ENCODE results near the gene SHD. TPM values are rescaled to one million over a fixed set of nuclear protein-coding genes. Genes with fewer than 3 reads are reported as not detected.
A peak's percentile ranks its signal among the peaks of the same experiment; 100 is the strongest.
"Not testable (repeated sequence)": the region's sequence is repeated elsewhere in the genome, so short reads cannot be mapped to it uniquely, and the experiment has no call there.

Gene SHD, protein sequence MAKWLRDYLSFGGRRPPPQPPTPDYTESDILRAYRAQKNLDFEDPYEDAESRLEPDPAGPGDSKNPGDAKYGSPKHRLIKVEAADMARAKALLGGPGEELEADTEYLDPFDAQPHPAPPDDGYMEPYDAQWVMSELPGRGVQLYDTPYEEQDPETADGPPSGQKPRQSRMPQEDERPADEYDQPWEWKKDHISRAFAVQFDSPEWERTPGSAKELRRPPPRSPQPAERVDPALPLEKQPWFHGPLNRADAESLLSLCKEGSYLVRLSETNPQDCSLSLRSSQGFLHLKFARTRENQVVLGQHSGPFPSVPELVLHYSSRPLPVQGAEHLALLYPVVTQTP
- not detected in 2 replicates for total RNA-seq

DNA sequence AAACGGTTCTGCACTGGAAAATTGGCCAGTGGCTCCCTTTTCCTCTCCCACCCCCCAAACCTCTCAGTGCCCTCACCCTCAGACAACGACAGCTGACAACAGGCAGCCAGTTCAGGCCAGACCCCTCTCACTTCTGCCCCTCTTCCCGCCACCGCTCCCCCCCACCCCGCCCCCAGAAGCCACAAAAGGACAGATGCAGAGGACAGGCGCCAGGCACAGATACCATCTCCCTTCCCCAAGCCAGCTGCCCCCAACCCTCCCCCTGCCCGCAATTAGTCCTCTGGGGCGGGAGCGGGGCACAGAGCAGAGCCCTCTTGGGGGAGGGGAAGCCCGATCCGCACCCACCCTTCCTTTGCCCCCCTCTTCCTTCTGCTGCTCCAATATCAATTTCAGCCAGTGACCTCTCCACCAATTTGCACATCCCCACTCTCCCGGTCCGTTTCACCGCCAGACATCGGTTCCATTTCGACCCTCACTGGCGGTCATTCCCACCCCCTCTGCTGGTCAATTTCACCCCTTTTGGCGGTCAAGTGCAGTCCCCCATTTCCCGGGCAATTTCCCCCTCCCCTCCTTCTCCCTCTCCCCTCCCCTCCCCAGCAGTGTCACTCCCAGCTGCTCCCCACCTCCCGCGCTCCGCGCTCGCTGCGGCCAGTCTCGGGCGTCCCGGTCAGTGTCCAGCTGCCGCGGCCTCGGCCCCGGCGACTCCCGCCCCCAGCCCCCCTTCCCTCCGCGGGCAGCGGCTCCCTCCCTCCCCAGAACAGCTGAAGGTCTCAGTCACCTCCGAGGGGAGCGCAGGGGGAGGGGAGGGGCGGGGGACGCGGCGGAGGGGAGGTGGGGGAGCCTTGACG is at the start of gene SHD:
Gene SHD (plus strand): TSS at position 848 of the 848 bp plus-strand sequence. CDS start 798 bp downstream, outside the sequence.
- no peak for DNase-seq (ENCODE audit: extremely low read depth, low read depth, low spot score)

DNA sequence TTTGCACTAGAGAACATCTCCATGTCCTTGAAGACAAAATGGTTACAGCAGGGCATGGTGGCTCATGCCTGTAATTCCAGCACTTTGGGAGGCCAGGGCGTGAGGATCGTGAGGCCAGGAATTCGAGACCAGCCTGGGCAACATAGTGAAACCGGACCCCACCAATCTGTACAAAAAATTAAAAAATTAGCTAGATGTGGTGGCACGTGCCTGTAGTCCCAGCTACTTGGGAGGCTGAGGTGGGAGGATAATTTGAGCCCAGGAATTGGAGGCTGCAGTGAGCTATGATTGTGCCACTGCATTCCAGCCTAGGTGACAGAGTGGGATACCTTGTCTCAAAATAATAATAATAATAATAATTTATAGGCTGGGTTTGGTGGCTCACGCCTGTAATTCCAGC is 48.8 kb upstream of the SHD start:
- DNase-seq (ENCODE audit: extremely low read depth, low read depth, low spot score): not testable (repeated sequence)

DNA sequence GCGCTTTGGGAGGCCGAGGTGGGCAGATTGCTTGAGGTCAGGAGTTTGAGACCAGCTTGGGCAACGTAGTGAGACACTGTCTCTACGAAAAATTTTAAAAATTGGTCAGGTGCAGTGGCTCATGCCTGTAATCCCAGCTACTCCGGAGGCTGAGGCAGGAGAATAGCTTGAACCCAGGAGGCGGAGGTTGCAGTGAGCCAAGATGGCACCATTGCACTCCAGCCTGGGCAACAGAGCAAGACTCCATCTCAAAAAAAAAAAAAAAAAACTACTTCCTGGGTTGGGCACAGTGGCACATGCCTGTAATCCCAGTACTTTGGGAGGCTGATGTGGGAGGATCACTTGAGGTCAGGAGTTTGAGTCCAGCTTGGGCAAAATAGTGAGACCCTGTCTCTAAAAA is 47.5 kb upstream of the SHD start:
- not testable (repeated sequence) for DNase-seq (ENCODE audit: extremely low read depth, low read depth, low spot score)

DNA sequence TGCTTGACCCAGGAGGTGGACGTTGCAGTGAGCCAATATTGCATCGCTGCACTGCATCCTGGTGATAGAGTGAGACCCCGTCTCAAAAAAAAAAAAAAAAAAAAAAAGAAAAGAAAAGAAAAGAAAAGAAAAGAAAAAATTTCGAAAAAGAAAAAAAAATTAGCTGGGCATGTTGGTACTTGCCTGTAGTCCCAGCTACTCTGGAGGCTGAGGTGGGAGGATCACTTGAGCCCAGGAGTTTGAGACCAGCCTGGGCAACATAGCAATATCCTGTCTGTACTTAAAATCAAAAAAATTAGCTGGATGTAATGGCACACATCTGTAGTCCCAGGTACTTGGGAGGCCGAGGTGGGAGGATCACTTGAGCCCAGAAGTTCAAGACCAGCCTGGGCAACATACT is 46.9 kb upstream of the SHD start:
- not testable (repeated sequence) for DNase-seq (ENCODE audit: extremely low read depth, low read depth, low spot score)

DNA sequence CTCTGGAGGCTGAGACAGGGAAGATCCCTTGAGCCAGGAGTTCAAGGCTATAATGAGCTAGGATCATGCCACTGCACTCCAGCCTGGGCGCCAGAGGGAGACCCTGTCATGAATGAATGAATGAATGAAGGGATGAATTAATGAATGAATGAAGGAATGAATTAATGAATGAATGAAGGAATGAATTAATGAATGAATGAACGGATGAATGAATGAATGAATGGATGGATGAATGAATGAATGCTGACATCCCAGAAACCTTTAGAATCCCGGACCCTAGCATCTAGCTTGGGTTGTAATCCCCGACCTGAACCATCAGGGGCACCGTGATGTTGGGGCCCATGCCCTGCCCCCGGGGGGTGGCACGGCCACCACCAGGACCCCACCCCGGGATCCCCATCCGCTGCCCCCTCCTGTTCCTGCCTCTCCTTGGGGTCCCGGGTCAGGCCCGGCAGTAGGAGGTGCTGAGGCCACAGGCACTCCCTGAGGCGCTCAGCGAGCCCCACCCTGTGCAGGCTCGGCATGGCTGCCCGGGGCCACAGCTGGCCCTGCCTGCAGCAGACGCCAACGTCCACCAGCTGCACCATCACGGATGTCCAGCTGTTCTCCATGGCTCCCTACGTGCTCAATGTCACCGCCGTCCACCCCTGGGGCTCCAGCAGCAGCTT is 46.3 kb upstream of the SHD start:
- no peak for DNase-seq (ENCODE audit: extremely low read depth, low read depth, low spot score)

DNA sequence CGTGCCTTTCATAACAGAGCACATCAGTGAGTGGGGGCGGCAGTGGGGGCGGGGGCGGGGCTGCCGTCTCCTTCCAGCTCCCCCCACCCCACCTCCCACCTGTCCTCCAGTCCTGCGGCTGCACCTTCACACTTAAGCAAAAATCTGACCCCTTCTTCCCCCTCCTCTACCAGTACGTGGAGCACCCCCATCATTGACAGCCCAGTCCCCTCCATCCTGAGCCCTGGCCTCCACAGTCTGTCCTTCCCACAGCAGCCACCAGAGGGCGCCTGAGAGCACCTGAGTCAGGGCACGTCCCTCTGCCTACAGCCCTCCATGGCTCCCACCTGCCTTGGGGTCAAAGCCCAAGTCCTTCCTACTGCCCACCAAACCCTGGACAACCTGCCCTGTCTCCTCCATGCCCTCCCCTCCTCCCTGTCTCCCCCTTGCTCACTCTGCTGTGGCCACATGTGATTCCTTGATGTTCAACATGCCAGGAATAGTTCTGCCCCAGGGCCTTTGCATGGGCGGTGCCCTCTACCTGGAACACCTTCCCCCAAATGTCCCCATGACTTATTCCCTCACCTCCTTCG is 45.7 kb upstream of the SHD start:
- no peak for DNase-seq (ENCODE audit: extremely low read depth, low read depth, low spot score)

DNA sequence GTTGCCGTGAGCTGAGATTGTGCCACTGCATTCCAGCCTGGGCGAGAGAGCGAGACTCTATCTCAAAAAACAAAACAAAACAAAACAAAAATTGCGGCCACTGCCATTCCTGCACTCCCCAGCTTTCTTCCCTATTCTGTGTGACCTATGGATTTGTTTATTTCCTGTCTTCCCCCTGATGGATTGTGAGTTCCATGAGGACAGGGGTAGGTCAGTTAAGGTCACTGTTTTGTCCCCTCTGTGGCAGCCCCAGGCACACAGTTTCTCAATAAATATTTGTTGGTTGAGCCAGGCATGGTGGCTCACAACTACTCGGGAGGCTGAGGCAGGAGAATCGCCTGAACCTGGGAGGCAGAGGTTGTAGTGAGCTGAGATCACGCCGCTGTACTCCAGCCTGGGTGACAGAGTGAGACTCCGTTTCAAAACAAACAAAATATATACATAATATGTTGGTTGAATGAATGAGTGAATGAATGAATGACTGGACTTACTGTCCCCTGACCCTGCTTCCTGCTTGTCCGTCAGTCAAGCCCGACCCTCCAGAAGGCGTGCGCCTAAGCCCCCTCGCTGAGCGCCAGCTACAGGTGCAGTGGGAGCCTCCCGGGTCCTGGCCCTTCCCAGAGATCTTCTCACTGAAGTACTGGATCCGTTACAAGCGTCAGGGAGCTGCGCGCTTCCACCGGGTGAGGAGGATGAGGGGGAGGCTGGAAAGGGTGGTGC is 44.8 kb upstream of the SHD start:
- no peak for DNase-seq (ENCODE audit: extremely low read depth, low read depth, low spot score)

DNA sequence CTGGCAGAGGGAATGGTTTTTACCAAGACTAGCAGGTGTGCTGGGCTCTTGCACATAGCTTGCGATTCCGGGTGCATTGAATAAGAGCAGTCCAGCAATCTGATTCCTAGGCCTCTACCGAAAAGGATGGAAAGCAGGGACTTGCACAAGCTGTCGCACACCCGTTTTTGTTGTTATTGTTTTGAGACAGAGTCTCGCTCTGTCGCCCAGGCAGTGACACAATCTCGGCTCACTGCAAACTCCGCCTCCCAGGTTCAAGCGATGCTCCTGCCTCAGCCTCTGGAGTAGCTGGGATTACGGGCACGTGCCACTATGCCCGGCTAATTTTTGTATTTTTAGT is 44.2 kb upstream of the SHD start:
- no peak for DNase-seq (ENCODE audit: extremely low read depth, low read depth, low spot score)

DNA sequence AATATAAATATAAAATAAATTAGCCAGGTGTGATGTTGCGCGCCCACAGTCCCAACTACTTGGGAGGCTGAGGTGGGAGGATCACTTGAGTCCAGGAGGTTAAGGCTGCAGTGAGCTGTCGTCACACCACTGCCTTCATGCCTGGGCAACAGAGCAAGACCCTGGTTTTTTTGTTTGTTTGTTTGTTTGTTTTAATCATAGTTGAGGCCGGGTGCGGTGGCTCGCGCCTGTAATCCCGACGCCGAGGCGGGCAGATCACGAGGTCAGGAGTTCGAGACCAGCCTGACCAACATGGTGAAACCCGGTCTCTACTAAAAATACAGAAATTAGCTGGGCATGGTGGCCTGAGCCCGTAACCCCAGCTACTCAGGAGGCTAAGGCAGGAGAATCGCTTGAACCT is 41.6 kb upstream of the SHD start:
- DNase-seq (ENCODE audit: extremely low read depth, low read depth, low spot score): not testable (repeated sequence)

DNA sequence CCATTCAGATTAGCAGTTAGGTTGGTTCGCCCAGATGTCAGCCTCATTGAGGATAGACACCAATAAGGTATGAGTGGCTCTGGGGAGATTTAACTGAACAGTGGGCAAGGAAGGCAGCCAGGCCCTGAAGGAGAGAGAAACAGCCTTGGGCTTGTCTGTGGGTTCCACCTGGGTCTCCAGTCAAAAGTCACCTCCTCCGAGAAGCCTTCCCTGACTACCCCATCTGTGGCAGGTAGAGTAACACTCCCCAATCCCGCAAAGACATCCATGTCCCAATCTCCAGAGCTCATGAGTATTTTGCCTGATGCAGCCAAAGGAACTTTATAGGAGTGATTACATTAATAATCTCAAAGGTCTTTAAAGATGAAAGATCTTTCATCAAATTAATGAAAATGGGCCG is 40.2 kb upstream of the SHD start:
- no peak for DNase-seq (ENCODE audit: extremely low read depth, low read depth, low spot score)

DNA sequence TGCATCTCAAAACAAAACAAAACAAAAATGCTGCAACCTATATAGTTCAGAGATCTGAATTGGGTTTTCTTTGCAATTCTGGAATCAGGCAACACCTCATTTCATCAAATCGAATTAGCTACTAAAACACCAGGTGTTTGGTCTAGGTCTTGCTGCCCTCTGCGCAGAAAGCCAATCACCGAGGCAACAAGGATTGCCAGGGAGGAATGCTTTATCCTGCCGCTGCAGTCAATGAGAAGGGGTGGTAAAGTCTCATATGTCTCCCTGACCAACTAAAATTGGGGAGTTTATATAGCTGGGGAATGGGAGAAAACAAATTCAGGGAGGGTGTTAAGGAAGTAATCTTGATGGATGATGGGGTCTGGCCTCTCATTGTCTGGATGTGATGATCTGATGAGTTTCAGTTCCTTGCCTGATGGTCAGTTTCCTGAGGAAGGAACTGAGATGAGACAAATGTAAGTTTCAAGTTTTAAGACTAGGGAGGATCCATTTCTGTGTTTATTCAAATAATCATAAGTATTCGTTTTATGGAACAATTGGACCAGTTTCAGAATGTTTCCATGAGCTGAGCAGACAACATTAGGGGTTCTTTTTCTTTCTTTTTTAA is 37.1 kb upstream of the SHD start:
- DNase-seq (ENCODE audit: extremely low read depth, low read depth, low spot score): no peak

DNA sequence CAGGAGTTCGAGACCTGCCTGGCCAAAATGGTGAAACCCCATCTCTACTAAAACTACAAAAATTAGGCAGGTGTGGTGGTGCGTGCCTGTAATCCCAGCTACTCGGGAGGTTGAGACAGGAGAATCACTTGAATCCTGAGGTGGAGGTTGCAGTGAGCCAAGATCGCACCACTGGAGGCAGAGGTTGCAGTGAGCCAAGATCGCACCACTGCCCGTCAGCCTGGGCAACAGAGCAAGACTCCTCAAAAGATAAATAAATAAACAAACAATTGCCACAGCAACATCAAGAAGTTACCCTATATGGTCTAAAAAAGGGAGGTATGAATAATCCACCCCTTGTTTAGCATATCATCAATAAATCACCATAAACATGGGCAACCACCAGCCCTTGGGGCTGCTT is 33.1 kb upstream of the SHD start:
- not testable (repeated sequence) for DNase-seq (ENCODE audit: extremely low read depth, low read depth, low spot score)

DNA sequence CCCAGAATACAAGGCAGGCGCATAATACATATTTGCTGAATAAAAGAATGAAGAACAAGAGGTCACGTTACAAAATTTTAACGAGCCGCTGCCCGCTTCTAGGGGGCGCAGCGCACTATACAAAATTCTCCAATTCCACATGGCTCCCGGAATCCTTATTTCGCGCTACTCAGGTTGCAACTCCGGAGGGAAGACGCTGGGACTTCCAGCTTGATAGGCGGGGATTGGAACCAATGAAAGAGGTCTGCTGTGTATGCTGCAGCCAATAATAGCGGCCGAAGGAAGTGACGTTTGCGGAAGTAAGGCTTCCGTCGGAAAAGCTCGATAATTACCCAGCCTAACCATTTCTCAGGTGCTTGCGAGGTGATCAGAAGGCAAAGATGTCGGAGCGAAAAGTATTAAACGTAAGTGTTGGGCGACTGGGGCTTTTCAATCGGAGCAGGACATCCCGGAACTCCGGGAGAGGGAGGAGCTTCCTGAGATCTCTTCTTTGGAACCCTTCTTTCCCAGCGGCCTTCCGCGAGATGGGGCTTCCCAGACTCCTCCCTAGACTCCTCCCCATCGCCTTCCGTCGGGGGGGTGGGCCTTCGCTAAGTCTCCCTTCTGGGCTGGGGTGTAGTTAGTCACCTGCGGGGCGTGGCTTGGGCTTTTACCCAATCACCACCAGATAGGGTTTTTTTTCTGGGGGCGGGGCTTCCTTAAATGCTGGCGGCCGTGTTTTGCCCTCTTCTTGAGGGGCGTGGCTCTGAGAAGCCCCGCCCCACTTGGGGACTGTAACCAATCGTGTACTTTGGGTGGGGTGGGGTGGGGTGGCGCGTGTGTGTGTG is 32.1 kb upstream of the SHD start, which contains the start of gene YJU2:
Gene YJU2 (plus strand): TSS at position 314 of the 827 bp plus-strand sequence. CDS start 67 bp downstream, at position 381.
- peak; percentile 97 for DNase-seq (ENCODE audit: extremely low read depth, low read depth, low spot score)

DNA sequence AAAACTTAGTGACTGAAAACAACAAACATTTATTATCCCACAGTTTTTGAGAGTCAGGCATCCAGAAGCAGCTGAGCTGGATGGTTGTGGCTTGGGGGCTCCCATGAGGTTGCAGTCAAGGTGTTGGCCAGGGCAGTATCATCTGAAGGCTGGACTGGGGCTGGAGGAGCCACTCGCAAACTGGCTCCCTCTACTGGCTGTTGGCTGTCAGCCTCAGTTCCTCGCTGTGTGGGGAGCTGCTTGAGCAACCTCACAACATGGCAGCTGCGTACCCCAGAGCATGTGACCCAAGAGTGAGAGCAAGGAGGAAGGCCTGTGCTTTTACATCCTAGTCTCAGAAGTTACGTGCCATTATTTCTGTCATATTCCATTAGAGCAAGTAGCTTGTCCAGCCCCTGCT is 22.5 kb upstream of the SHD start:
- DNase-seq (ENCODE audit: extremely low read depth, low read depth, low spot score): no peak

DNA sequence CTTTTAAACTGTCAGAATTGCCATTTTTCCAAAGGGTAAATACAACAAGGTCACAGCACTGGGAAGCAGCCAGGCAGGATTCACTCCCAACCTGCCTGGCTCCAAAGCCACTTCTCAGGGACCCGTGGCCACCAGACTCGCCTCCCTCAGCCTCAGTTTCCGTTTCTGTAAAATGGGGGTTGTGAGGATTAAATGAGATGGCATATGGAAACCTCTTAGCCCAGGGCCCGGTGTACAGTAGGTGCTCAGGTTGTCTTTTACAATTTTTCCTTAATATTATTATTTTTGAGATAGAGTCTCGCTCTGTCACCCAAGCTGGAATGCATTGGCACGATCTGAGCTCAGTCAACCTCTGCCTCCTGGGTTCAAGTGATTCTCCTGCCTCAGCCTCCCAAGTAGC is 22.0 kb upstream of the SHD start:
- no peak for DNase-seq (ENCODE audit: extremely low read depth, low read depth, low spot score)

DNA sequence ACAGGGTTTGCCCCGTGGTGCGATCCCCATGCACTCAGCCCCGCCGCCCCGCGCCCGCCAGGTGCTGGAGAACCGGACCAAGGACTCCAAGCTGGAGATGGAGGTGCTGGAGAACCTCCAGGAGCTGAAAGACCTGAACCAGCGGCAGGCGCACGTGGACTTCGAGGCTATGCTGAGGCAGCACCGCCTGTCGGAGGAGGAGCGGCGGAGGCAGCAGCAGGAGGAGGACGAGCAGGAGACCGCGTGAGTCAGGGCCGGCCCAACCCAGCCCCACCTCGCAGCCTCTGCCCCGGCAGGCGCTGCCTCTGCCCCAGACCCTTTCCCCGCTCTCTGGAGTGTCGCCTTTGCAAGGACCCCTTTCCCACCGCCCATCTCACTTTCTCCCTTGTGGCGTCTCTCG is 20.9 kb upstream of the SHD start:
- DNase-seq (ENCODE audit: extremely low read depth, low read depth, low spot score): no peak

DNA sequence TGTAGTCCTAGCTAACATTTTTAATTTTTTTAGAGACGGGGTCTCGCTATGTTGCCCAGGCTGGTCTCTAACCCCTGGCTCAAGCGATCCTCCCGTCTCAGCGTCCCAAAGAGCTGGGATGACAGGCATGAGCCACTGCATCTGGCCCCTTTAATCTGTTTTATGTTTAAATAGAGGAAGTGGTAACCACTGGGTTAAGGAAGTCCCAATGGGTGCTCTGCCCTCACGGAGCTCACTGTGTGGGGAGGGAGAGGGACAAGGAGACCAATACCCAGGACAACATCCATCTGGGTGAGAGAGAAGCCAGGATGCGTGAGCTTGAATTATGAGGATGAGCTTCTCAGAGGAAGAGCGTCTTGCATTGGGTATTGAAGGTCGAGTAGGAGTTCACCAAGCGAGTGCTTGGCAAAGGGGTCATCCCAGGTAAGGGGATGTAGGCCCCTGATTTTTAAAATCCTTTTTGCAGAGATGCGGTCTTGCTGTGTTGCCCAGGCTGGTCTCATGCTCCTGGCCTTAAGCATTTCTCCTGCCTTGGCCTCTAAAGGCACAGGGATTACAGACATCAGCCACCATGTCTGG is 18.4 kb upstream of the SHD start:
- no peak for DNase-seq (ENCODE audit: extremely low read depth, low read depth, low spot score)

DNA sequence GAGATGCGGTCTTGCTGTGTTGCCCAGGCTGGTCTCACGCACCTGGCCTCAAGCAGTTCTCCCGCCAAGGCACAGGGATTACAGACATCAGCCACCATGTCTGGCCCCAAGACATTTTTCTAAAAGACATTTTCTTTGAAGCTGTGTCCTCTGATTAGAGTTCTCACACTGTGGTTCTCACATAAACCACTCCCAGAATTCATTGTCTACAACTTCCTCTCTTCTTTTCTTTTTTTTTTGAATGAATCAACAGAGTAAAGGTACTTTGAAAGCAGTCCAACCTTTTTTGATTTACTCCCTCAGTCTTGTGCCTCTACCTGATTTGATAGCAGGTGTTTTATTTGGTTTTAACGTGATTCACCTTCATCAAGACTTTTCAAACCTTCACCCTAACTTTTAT is 14.3 kb upstream of the SHD start:
- no peak for DNase-seq (ENCODE audit: extremely low read depth, low read depth, low spot score)

All from glomerular endothelial cell (primary cell).